Measurements from ENCODE around the gene FBXW2. TPM values are rescaled to one million over a fixed set of nuclear protein-coding genes. Genes with fewer than 3 reads are reported as not detected.

Gene FBXW2
- total RNA-seq, 2 donors from 2014 or later, result 16.6 to 19.1 TPM

DNA sequence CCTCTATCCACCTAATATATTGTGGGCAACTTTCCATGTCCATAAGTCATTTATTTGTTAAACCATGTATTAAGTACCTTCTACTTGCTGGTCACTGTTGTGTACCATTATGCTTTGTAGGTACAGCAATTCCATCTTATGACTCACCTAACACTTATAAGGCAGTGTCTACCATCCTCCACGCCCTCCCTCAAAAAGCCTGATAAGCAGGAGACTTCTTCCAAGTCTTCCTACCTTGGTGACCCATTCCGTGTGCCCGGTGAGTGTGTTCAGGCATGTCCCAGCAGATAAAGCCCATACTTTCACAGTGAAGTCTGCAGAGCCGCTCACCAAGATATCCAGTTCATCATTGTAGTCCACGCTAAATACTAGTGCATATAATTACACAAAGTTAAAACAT, 17.4 kb downstream of the FBXW2 start:
- Histone ChIP-seq H3K9me3 (no peaks in the 10 kb centered on the region), H3K4me3 (no peak overlapping the region), H3K27ac (no peak overlapping the region), H3K27me3 (no peaks in the 10 kb centered on the region), H3K4me1 (peaks cover 18% of the 10 kb centered on the region), H3K36me3 (replicated peaks in 1 of 2; ENCODE audit: insufficient read depth in 1 of 2, low read depth in 2 of 2) (peaks cover 0 to 13% of the 10 kb centered on the region in 2 donors)
- DNase-seq (no peak), ATAC-seq (no peak)
- TF ChIP-seq, protein P1, sequence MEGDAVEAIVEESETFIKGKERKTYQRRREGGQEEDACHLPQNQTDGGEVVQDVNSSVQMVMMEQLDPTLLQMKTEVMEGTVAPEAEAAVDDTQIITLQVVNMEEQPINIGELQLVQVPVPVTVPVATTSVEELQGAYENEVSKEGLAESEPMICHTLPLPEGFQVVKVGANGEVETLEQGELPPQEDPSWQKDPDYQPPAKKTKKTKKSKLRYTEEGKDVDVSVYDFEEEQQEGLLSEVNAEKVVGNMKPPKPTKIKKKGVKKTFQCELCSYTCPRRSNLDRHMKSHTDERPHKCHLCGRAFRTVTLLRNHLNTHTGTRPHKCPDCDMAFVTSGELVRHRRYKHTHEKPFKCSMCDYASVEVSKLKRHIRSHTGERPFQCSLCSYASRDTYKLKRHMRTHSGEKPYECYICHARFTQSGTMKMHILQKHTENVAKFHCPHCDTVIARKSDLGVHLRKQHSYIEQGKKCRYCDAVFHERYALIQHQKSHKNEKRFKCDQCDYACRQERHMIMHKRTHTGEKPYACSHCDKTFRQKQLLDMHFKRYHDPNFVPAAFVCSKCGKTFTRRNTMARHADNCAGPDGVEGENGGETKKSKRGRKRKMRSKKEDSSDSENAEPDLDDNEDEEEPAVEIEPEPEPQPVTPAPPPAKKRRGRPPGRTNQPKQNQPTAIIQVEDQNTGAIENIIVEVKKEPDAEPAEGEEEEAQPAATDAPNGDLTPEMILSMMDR (IDR thresholded peaks at IDR 0.05), result no peak
- TF ChIP-seq POLR2A (IDR thresholded peaks at IDR 0.05), result no peak
- intact Hi-C loops (cut with DNase I), result no loop called here
- 97 to 99% methylated on average over 5 of the region's 5 CpGs for WGBS, 2 donors

DNA sequence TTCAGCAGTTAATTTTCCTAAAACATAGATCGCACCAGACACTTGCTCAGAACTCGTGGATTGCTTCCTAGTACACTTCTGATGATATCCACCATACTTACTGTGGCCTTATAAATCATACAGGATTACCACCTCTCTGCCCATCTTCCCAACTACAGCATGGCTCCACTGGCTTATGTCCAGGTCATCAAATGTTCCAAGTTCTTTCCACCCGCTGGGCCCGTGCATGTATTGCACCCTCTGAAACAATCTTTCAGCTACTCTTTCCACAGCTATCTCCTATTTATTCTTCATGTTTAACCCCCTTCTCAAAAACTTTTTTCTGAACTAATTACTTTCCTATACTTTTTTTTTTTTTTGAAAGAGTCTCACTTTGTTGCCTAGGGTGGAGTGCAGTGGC, 18.5 kb downstream of the FBXW2 start:
- TF ChIP-seq POLR2A (IDR thresholded peaks at IDR 0.05), result no peak
- TF ChIP-seq, protein P1 (IDR thresholded peaks at IDR 0.05), result no peak
- DNase-seq (no peak), ATAC-seq (no peak)
- H3K27me3 ChIP-seq, result no peaks in the 10 kb centered on the region
- peaks cover 0 to 15% of the 10 kb centered on the region in 2 donors for H3K36me3 ChIP-seq (replicated peaks in 1 of 2; ENCODE audit: insufficient read depth in 1 of 2, low read depth in 2 of 2)
- no peak overlapping the region for H3K27ac ChIP-seq
- WGBS, 2 donors, result 86 to 91% methylated on average over 4 of the region's 4 CpGs
- intact Hi-C loops (cut with DNase I), result no loop called here
- H3K4me3 ChIP-seq, result no peak overlapping the region
- H3K4me1 ChIP-seq, result peaks cover 18% of the 10 kb centered on the region
- no peaks in the 10 kb centered on the region for H3K9me3 ChIP-seq

DNA sequence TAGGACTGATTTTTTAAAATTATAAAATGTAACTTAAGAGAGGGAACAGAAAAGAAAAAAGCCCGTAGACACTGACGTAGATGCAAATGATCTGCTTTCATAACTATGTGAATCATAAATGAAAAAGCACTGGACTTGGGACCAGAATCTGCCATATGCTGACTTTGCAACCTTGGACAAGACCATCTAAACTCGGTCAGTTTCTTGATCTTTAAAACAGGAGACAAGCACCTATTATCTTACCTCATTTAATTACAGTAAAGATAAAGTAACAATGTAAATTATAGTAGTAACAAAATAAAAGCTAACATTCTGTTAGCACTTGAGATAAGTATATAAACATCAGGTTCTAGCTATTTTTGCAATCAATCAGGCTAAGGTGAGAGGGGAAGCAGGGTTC, 20.0 kb downstream of the FBXW2 start:
- no peak overlapping the region for H3K4me3 ChIP-seq
- H3K27ac ChIP-seq, result no peak overlapping the region
- peaks cover 5% of the 10 kb centered on the region for H3K4me1 ChIP-seq
- H3K27me3 ChIP-seq, result no peaks in the 10 kb centered on the region
- intact Hi-C loops (cut with DNase I), result no loop called here
- ATAC-seq, result no peak
- TF ChIP-seq, protein P1 (IDR thresholded peaks at IDR 0.05), result no peak
- no peak for TF ChIP-seq POLR2A (IDR thresholded peaks at IDR 0.05)
- no peaks in the 10 kb centered on the region for H3K9me3 ChIP-seq
- no peak for DNase-seq
- peaks cover 0 to 18% of the 10 kb centered on the region in 2 donors for H3K36me3 ChIP-seq (replicated peaks in 1 of 2; ENCODE audit: insufficient read depth in 1 of 2, low read depth in 2 of 2)
- WGBS, 2 donors, result 66 to 74% methylated on average over 3 of the region's 3 CpGs

DNA sequence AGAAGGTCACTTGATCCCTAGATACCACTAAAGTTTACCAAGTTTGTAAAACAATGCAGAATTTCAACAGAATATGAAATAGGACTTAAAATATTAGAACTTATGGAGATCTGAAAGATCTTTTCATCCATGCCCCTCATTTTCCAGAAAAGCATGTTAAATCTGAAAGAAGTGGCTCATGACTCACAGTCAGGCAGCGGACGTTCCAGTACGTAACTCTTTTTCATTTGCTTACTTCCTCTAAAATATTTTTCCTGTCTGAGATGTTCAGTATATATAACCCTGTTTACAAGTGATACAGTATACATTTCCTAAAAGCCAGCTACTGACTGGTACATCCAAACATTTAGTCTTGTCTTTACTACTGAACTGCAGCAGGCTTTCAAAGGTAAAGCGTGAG, 22.3 kb downstream of the FBXW2 start:
- Histone ChIP-seq H3K27me3 (no peaks in the 10 kb centered on the region), H3K27ac (no peak overlapping the region), H3K4me3 (no peak overlapping the region), H3K9me3 (no peaks in the 10 kb centered on the region), H3K4me1 (no peaks in the 10 kb centered on the region), H3K36me3 (replicated peaks in 1 of 2; ENCODE audit: insufficient read depth in 1 of 2, low read depth in 2 of 2) (peaks cover 0 to 7% of the 10 kb centered on the region in 2 donors)
- intact Hi-C loops (cut with DNase I), result no loop called here
- no peak for DNase-seq
- WGBS, 2 donors, result 80 to 93% methylated on average over 4 of the region's 4 CpGs
- TF ChIP-seq, protein P1 (IDR thresholded peaks at IDR 0.05), result no peak
- no peak for TF ChIP-seq POLR2A (IDR thresholded peaks at IDR 0.05)
- ATAC-seq, result no peak

DNA sequence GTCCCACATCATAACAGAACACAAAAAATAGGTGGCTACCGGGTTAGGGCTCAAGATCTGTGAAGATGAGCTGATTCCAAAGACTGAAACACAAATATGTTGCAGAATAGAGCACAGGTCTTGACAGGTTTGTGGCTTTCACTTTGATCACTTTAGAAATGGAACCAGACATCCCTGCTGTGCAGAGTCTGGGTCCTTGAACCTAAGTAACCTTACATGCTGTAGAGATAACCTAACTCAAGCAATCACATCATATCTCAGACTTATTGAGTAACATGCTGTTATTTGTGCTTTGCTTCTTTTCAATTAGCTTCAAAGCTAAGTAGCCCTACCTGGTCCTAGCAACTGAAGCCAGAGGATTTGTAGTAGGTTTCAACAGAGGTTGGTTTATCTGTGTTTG, 24.3 kb downstream of the FBXW2 start:
- intact Hi-C loops (cut with DNase I), result loop anchor here (10.0 kb wide), 1 partner anchor 286 kb away; the partner anchor contains the start of gene C5
- TF ChIP-seq POLR2A (IDR thresholded peaks at IDR 0.05), result no peak
- TF ChIP-seq, protein P1 (IDR thresholded peaks at IDR 0.05), result no peak
- H3K4me3 ChIP-seq, result no peak overlapping the region
- no peak for ATAC-seq
- H3K36me3 ChIP-seq (replicated peaks in 1 of 2; ENCODE audit: insufficient read depth in 1 of 2, low read depth in 2 of 2), result peaks cover 0 to 9% of the 10 kb centered on the region in 2 donors
- H3K27me3 ChIP-seq, result no peaks in the 10 kb centered on the region
- H3K9me3 ChIP-seq, result no peaks in the 10 kb centered on the region
- H3K4me1 ChIP-seq, result no peaks in the 10 kb centered on the region
- no peak overlapping the region for H3K27ac ChIP-seq
- WGBS, 2 donors, result 76 to 79% methylated on average over 1 of the region's 1 CpG
- no peak for DNase-seq
